Right lobe of liver (tissue), 4 donors: ENCODE measurements around the gene SHISA9.

ENCODE experiments used
- POLR2A ChIP-seq: fragments of 450-650 bp; IDR thresholded peaks from one replicate; pipeline ENCODE4 v1.6.1; 2017; ENCODE audit warnings: antibody characterized with exemption, mild to moderate bottlenecking
- TF ChIP-seq, protein P1 (sequence below), 4 donors: fragments of 200-600 bp in 3 of 4; fragments of 450-650 bp in 1 of 4; IDR thresholded peaks; one replicate each; pipeline versions ENCODE4 v1.5.1 to v1.8.0; 2016 to 2022; ENCODE audit warnings: antibody characterized with exemption in 4 of 4, mild to moderate bottlenecking in 2 of 4
- donor health status: DM: no; HTN: no; CAD: no.
- donor health status: DM: no; HTN: no; CAD: no.
- donor health status: DM: no; HTN: yes; CAD: no.

DNA sequence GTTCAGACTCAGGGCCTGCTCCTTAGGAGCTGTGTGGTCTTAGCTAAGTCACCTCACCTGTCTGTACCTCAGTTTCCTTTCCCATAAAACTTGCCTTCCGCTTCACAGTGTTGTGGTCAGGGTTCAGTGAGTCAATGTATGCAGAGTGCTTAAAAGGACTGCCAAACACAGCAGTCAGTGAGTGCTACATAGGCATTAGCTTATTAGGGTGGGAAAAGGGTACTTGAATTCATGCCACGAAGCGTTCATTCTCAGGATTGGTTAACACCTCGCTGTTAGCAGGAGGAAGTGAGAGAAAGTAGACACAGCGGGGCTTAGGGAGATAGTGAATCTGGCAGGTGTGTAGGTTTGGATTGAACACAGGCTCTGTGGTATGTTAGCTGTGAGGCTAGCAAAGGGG is 155.2 kb downstream of the SHISA9 start:
- TF ChIP-seq, protein P1, sequence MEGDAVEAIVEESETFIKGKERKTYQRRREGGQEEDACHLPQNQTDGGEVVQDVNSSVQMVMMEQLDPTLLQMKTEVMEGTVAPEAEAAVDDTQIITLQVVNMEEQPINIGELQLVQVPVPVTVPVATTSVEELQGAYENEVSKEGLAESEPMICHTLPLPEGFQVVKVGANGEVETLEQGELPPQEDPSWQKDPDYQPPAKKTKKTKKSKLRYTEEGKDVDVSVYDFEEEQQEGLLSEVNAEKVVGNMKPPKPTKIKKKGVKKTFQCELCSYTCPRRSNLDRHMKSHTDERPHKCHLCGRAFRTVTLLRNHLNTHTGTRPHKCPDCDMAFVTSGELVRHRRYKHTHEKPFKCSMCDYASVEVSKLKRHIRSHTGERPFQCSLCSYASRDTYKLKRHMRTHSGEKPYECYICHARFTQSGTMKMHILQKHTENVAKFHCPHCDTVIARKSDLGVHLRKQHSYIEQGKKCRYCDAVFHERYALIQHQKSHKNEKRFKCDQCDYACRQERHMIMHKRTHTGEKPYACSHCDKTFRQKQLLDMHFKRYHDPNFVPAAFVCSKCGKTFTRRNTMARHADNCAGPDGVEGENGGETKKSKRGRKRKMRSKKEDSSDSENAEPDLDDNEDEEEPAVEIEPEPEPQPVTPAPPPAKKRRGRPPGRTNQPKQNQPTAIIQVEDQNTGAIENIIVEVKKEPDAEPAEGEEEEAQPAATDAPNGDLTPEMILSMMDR (IDR thresholded peaks at IDR 0.05): no peak
- TF ChIP-seq POLR2A: no peak
